ENCODE data around the gene PSME3. TPM values are rescaled to one million over a fixed set of nuclear protein-coding genes. Genes with fewer than 3 reads are reported as not detected.

PSME3 gene
- total RNA-seq, 1 donor: 130 TPM

DNA sequence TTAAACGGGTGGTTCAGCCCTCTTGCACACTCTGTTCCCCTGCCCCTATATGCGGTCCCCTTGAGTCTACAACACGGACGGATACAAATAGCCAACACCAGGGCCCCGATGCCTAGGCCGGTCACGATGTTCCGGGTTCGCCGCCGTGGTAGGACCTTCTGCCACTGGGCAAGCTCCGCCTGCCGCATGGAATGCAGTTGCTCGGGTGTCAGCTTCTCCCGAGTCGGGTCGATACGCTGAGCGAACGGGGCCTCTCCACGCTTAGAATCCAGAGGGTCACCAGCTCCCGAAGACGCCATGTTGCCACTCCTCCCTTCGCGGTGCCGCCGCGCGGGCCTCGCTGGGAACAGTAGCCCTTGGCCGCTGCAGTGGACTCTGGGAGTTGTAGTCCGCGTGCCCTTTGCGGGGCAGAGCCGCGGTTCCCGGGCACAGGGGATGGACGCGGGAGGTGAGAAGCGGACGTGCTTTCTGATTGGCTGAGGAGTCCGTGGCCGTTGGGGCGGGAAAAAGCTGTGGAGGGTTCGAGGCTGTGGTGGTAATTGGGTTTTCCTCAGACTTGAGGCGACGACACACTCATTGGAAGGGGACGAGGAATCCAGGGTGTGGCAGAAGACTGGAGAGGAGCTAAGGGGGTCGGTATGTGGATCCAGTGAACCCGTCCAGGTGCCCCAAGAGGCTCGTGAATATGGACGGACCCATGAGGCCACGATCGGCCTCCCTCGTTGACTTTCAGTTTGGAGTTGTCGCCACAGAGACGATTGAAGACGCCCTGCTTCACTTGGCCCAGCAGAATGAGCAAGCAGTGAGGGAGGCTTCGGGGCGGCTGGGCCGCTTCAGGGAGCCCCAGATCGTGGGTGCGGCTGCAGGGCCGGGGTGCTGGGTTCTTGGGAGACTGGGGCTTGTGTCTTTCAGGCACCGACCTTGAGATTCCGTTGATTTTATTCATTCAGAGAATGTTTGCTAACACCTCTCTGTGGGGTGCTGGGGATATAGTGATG, 34.5 kb upstream of the PSME3 start, which contains the start of the genes CNTD1 and COA3:
Gene CNTD1, plus strand, starts transcription at position 479 of the 998 bp plus-strand sequence. Its CDS starts 207 bp downstream, at position 686.
Gene COA3, minus strand, starts transcription at position 322 of the 998 bp plus-strand sequence. Its CDS starts 23 bp downstream, at position 299.
- DNase-seq (ENCODE audit: low read depth): peak; percentile 85
- H3K4me3 ChIP-seq (ENCODE audit: low read depth, low read length): peak within 1 kb of the TSS; percentile 77
- TF ChIP-seq, protein P1, sequence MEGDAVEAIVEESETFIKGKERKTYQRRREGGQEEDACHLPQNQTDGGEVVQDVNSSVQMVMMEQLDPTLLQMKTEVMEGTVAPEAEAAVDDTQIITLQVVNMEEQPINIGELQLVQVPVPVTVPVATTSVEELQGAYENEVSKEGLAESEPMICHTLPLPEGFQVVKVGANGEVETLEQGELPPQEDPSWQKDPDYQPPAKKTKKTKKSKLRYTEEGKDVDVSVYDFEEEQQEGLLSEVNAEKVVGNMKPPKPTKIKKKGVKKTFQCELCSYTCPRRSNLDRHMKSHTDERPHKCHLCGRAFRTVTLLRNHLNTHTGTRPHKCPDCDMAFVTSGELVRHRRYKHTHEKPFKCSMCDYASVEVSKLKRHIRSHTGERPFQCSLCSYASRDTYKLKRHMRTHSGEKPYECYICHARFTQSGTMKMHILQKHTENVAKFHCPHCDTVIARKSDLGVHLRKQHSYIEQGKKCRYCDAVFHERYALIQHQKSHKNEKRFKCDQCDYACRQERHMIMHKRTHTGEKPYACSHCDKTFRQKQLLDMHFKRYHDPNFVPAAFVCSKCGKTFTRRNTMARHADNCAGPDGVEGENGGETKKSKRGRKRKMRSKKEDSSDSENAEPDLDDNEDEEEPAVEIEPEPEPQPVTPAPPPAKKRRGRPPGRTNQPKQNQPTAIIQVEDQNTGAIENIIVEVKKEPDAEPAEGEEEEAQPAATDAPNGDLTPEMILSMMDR (IDR thresholded peaks at IDR 0.05; ENCODE audit: insufficient read depth, low read depth, low read length): peak; percentile 8

DNA sequence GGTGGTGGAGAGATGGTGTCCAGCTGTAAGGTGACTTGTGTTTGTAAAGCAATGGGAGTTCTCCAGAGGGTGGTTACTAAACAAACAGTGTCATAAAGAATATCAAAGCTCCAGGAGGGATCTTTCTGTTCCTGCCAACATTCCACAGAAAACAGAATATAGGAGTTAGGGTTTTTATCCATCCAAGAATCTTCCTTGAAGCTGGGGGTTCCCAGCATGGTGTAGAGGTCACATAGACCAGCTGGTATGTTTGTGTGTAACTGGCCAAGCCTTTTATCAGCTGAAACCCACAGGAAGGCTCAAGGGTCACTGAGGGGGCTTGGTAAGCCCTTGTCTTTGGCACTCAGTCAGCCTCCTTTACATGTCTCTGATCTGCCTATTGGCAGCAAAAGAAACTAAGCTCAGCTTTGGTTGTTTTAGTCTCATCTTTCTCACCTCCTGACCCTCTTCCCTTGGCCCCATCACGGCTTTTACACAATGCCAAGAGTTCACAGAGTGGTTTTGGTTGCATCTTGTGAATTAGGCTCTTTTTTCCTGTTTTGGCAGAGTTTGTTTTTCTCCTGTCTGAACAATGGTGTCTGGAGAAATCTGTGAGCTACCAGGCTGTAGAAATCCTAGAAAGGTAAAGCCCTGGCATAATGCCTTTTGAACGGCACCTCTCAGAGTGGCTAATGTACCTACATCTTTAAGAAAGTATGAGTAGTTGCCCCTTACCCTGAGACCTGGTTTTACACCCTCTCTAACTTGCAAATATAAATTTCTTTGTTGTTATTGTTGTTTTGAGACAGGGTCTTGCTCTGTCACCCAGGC, 29.9 kb upstream of the PSME3 start:
- no peak overlapping the region for H3K4me3 ChIP-seq (ENCODE audit: low read depth, low read length)
- peak; percentile 73 for DNase-seq (ENCODE audit: low read depth)
- TF ChIP-seq, protein P1 (IDR thresholded peaks at IDR 0.05; ENCODE audit: insufficient read depth, low read depth, low read length): no peak

DNA sequence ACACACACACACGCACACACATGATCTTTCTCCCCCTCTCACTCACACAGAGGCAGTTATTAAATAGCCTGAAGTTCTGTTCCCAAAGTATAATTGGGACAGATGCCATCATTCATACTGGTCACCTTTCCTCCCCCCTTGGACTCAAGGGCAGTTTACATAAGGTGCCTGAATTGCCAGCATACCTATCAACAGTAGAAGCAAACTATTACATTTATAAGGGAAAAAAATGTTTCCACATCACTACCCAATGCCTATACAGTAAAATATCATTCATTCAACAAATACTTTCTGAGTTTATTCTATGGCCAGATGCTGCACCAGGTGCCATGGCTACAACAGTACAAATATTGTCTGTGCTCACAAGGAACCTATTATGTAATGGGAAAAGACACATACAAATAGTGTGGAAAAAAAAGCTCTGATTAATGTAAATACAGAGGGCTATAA, 28.3 kb upstream of the PSME3 start:
- no peak for DNase-seq (ENCODE audit: low read depth)
- TF ChIP-seq, protein P1 (IDR thresholded peaks at IDR 0.05; ENCODE audit: insufficient read depth, low read depth, low read length): no peak
- no peak overlapping the region for H3K4me3 ChIP-seq (ENCODE audit: low read depth, low read length)

DNA sequence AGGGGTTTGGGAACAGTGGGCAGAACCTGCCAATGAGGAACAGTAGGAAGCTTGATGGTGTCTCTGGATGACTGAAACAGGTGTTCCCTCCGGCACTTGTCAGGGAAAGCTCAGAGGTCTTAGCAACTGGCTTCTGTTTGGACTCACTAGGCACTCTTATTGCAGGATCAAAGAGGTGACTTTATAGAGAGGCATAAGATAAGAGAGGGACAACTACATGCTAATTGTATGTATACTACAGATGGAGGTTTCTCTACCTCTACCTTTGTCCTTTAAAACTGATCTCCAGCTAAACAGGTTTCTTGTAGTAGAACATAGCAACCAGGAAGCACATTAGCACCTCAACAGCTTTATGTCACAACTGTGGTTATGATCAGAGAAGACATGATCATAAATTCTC, 26.9 kb upstream of the PSME3 start:
- no peak overlapping the region for H3K4me3 ChIP-seq (ENCODE audit: low read depth, low read length)
- DNase-seq (ENCODE audit: low read depth): no peak
- TF ChIP-seq, protein P1 (IDR thresholded peaks at IDR 0.05; ENCODE audit: insufficient read depth, low read depth, low read length): no peak

DNA sequence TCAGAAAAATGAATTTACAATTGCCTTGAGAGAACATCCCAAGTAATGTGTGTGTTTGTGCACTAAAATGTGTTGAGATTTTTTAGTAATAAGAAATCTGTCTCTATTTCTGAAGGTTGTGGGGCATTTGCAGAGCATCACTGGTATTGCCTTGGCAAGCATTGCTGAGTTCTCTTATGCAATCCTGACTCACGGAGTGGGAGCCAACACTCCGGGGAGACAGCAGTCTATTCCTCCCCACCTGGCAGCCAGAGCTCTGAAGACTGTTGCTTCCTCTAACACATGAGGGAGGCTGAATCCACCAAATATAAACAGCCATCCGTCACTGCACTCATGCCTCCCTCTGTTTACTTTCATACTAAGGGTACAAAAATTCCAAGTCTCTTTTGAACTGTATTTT, 23.9 kb upstream of the PSME3 start:
- DNase-seq (ENCODE audit: low read depth): peak; percentile 82
- TF ChIP-seq, protein P1 (IDR thresholded peaks at IDR 0.05; ENCODE audit: insufficient read depth, low read depth, low read length): no peak

DNA sequence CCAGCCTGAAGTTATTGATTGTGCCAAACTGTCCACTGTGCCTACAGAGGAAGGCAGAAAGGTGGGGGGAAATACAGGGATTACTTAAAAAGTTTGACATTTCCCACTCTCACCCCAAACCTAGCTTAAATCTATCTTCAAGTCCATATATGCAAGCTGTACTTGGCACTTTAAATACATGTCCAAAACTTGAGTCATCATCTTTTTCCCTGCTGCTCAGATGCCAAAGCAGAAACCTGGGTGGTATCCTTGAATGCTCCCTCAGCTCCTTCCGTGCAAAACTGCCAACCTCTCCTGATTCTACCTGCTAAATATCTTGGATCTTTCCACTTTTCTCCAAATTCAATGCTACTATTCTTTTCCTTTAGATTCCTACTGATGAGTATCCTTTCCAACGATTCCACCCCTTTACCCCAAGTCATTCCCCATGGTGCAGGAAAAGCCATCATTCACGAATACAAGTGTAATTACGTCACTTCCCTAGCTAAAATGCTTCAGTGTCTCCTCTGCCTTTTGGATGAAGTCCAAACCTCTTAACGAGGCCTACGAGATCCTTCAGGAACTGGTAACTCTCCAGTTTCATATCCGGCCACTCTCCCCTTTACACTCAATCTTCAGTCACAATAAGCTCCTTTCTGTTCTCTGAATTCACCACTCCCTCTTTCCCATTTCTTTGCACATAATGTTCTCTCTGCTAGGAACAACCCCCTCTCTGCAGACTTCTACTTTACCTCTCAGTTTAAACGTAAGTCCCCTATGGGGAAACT, 18.4 kb upstream of the PSME3 start:
- peak; percentile 73 for DNase-seq (ENCODE audit: low read depth)
- TF ChIP-seq, protein P1 (IDR thresholded peaks at IDR 0.05; ENCODE audit: insufficient read depth, low read depth, low read length): no peak
- no peak overlapping the region for H3K4me3 ChIP-seq (ENCODE audit: low read depth, low read length)

More for the DNA sequence above, 23.9 kb upstream of the PSME3 start:
- H3K4me3 ChIP-seq (ENCODE audit: low read depth, low read length): no peak overlapping the region
